ENCODE measurements around the gene GAB2.

GAB2 gene

GRCh38 chr11:78171951-78172350 is 245.7 kb downstream of the GAB2 start:
- no peak for DNase-seq

- no peak for DNase-seq
Measured at GRCh38 chr11:78170874-78171549, 246.6 kb downstream of the GAB2 start.

GRCh38 chr11:78170413-78170812 is 247.2 kb downstream of the GAB2 start:
- DNase-seq: no peak

GRCh38 chr11:78168539-78169477 is 248.8 kb downstream of the GAB2 start:
- no peak for DNase-seq

- DNase-seq: no peak
Measured at GRCh38 chr11:78166855-78167469, 250.7 kb downstream of the GAB2 start.
